Mesenchymal stem cell (in vitro differentiated cells and primary cell): Measurements from ENCODE around the gene CWF19L2.

Experiments
- DNase-seq: peaks from one replicate; pipeline ENCODE4 v3.0.0-alpha.2; 2013
- H2AFZ ChIP-seq: one replicate; pipeline ENCODE4 v1.6.1; 2013; ENCODE audit warnings: low read depth, mild to moderate bottlenecking, control low read depth, inconsistent platforms, low read length, moderate library complexity
- H2AK5ac ChIP-seq: 2 replicates; pipeline ENCODE4 v1.6.1; 2013; ENCODE audit warnings: low read length, moderate library complexity, mild to moderate bottlenecking, inconsistent platforms; ENCODE audit not compliant: severe bottlenecking
- H2BK120ac ChIP-seq: one replicate; pipeline ENCODE4 v1.6.1; 2013; ENCODE audit warnings: low read depth, mild to moderate bottlenecking, inconsistent platforms, low read length, moderate library complexity
- H2BK12ac ChIP-seq, 2 experiments: one replicate each; pipeline ENCODE4 v1.6.1; 2013; ENCODE audit warnings: inconsistent platforms in 2 of 2, low read length in 2 of 2, mild to moderate bottlenecking in 2 of 2, moderate library complexity in 2 of 2, control low read depth in 1 of 2
- H2BK15ac ChIP-seq: one replicate; pipeline ENCODE4 v1.6.1; 2013; ENCODE audit warnings: mild to moderate bottlenecking, low read depth, inconsistent platforms; ENCODE audit not compliant: poor library complexity, severe bottlenecking
- H2BK5ac ChIP-seq: 2 replicates; pipeline ENCODE4 v1.6.1; 2013; ENCODE audit warnings: low read depth, mild to moderate bottlenecking, low read length, control low read depth, inconsistent platforms; ENCODE audit not compliant: poor library complexity, severe bottlenecking
- H3K14ac ChIP-seq, 2 experiments: one replicate each; pipeline ENCODE4 v1.6.1; 2013; ENCODE audit warnings: inconsistent platforms in 2 of 2, low read length in 2 of 2, control low read depth in 1 of 2, mild to moderate bottlenecking in 1 of 2, moderate library complexity in 1 of 2
- H3K18ac ChIP-seq, 2 experiments: one replicate each; pipeline ENCODE4 v1.6.1; 2013; ENCODE audit warnings: inconsistent platforms in 2 of 2, low read length in 2 of 2, control low read depth in 1 of 2, low read depth in 1 of 2, mild to moderate bottlenecking in 1 of 2
- H3K23ac ChIP-seq, 2 experiments: one replicate each; pipeline ENCODE4 v1.6.1; 2013; ENCODE audit warnings: inconsistent platforms in 2 of 2, low read length in 2 of 2, mild to moderate bottlenecking in 2 of 2, moderate library complexity in 2 of 2, control low read depth in 1 of 2
- H3K27ac ChIP-seq: 2 replicates; pipeline ENCODE4 v1.5.1; 2013; ENCODE audit warnings: mild to moderate bottlenecking, moderate library complexity, low read length, control low read depth, inconsistent platforms; ENCODE audit not compliant: poor library complexity, severe bottlenecking
- H3K27me3 ChIP-seq, 2 experiments: 2 replicates each; pipeline versions ENCODE4 v1.6.1 to v1.7.0; 2013; ENCODE audit warnings: low read length in 2 of 2, mild to moderate bottlenecking in 2 of 2, moderate library complexity in 2 of 2, control low read depth in 1 of 2, inconsistent platforms in 1 of 2; ENCODE audit not compliant: control insufficient read depth in 1 of 2, insufficient read depth in 1 of 2
- H3K36me3 ChIP-seq, 2 experiments: 2 replicates each; pipeline versions ENCODE4 v1.6.1 to v1.7.0; 2013; ENCODE audit warnings: low read length in 2 of 2, control low read depth in 1 of 2, inconsistent platforms in 1 of 2, low read depth in 1 of 2, mild to moderate bottlenecking in 1 of 2; ENCODE audit not compliant: insufficient read depth in 2 of 2, control insufficient read depth in 1 of 2
- H3K4ac ChIP-seq, 2 experiments: one replicate each; pipeline ENCODE4 v1.6.1; 2013; ENCODE audit warnings: inconsistent platforms in 2 of 2, low read length in 2 of 2, mild to moderate bottlenecking in 2 of 2, moderate library complexity in 2 of 2, control low read depth in 1 of 2, low read depth in 1 of 2
- H3K4me1 ChIP-seq: 2 replicates; pipeline ENCODE4 v1.6.1; 2013; ENCODE audit warnings: low read depth, low read length, control low read depth; ENCODE audit not compliant: control insufficient read depth, insufficient read depth
- H3K4me2 ChIP-seq: 2 replicates; pipeline ENCODE4 v1.6.1; 2013; ENCODE audit warnings: low read length, mild to moderate bottlenecking, inconsistent platforms; ENCODE audit not compliant: poor library complexity, severe bottlenecking
- H3K4me3 ChIP-seq, 2 experiments: 2 replicates each; pipeline versions ENCODE4 v1.5.1 to v1.7.0; 2013; ENCODE audit warnings: low read length in 2 of 2, mild to moderate bottlenecking in 2 of 2, control low read depth in 1 of 2, low read depth in 1 of 2; ENCODE audit not compliant: insufficient read depth in 1 of 2
- H3K79me1 ChIP-seq: replicated peaks from 2 replicates; pipeline ENCODE4 v1.6.1; 2013; ENCODE audit warnings: mild to moderate bottlenecking, control low read depth, low read length, inconsistent platforms; ENCODE audit not compliant: poor library complexity, severe bottlenecking
- H3K9ac ChIP-seq: 2 replicates; pipeline ENCODE4 v1.7.0; 2013; ENCODE audit warnings: mild to moderate bottlenecking, low read length, moderate library complexity
- H3K9me3 ChIP-seq: 2 replicates; pipeline ENCODE4 v1.7.0; 2013; ENCODE audit warnings: mild to moderate bottlenecking, low read length; ENCODE audit not compliant: control insufficient read depth
- H4K8ac ChIP-seq: one replicate; pipeline ENCODE4 v1.6.1; 2013; ENCODE audit warnings: inconsistent platforms, mild to moderate bottlenecking, low read length, moderate library complexity
- H4K91ac ChIP-seq: one replicate; pipeline ENCODE4 v1.6.1; 2013; ENCODE audit warnings: mild to moderate bottlenecking, low read length, inconsistent platforms
- WGBS: methylation state at CpG from one replicate; pipeline ENCODE4 v1.1.7; 2013; ENCODE audit warnings: mixed read lengths; 5-methylcytosine and 5-hydroxymethylcytosine counted together

The CWF19L2 gene

GRCh38 chr11:107442715-107443215 is 14.9 kb downstream of the CWF19L2 start:
- Histone ChIP-seq H3K36me3 (peaks cover 7 to 63% of the 10 kb centered on the region in 2 experiments), H3K23ac (no peak overlapping the region), H3K79me1 (peaks cover 9% of the 10 kb centered on the region), H2AFZ (no peak overlapping the region), H3K4ac (no peak overlapping the region), H2BK120ac (no peak overlapping the region), H3K27me3 (no peaks in the 10 kb centered on the region), H2AK5ac (no peak overlapping the region), H3K4me2 (no peak overlapping the region), H2BK5ac (no peak overlapping the region), H2BK12ac (no peak overlapping the region), H3K4me3 (no peak overlapping the region), H4K8ac (no peak overlapping the region), H3K9ac (no peak overlapping the region), H3K18ac (no peak overlapping the region), H4K91ac (no peak overlapping the region), H3K9me3 (no peaks in the 10 kb centered on the region), H3K4me1 (no peaks in the 10 kb centered on the region), H2BK15ac (no peak overlapping the region), H3K27ac (no peak overlapping the region), H3K14ac (no peak overlapping the region)
- WGBS: no CpG with 5 or more reads among the region's 1 CpG
- no peak for DNase-seq

DNA sequence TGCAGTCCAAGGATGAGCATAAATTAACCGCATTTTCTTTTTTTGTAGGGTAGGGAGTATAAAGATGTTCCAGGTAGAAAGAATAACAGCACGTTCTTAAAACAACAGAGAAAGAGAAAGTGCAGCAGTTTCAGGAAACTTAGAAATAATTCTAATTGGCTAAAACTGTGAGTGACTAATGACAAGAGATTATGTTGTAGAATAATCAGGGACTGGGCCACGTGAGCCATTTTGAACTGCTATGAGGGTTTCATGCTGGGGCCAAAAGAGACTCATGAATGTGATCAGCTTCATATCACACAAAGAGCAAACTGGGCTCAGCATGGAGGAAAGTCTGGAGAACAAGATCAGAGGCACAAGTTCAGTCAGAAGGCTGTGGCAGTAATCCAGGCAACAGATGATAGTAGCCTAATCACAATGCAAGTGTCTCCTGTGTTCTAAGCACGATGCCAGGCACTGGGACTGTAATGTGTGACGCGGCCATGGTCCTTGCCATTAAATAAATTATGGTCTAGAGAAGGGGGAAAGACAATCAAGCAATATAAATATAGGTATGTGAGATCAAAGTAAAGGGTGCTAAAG is 17.9 kb downstream of the CWF19L2 start:
- no peak overlapping the region for H4K91ac ChIP-seq
- no peak for DNase-seq
- H3K18ac ChIP-seq: no peak overlapping the region
- no peak overlapping the region for H3K9ac ChIP-seq
- no peak overlapping the region for H2AFZ ChIP-seq
- no peak overlapping the region for H4K8ac ChIP-seq
- H3K14ac ChIP-seq: no peak overlapping the region
- no peak overlapping the region for H3K4me3 ChIP-seq
- H2BK12ac ChIP-seq: no peak overlapping the region
- no peaks in the 10 kb centered on the region for H3K4me1 ChIP-seq
- no peak overlapping the region for H3K4me2 ChIP-seq
- H2BK120ac ChIP-seq: no peak overlapping the region
- H3K9me3 ChIP-seq: no peaks in the 10 kb centered on the region
- peaks cover 2% of the 10 kb centered on the region for H3K79me1 ChIP-seq
- no peak overlapping the region for H3K4ac ChIP-seq
- no peak overlapping the region for H3K27ac ChIP-seq
- no peak overlapping the region for H3K23ac ChIP-seq
- H3K36me3 ChIP-seq: peaks cover 7 to 55% of the 10 kb centered on the region in 2 experiments
- H3K27me3 ChIP-seq: no peaks in the 10 kb centered on the region
- no peak overlapping the region for H2AK5ac ChIP-seq
- no peak overlapping the region for H2BK5ac ChIP-seq
- 91% methylated on average over 6 of the region's 6 CpGs for WGBS
- H2BK15ac ChIP-seq: no peak overlapping the region

- Histone ChIP-seq H3K27me3 (no peaks in the 10 kb centered on the region), H3K9ac (no peak overlapping the region), H3K23ac (no peak overlapping the region), H2BK120ac (no peak overlapping the region), H3K4ac (no peak overlapping the region), H2AK5ac (no peak overlapping the region), H2BK12ac (no peak overlapping the region), H2BK5ac (no peak overlapping the region), H3K4me1 (no peaks in the 10 kb centered on the region), H3K36me3 (peaks cover 7 to 48% of the 10 kb centered on the region in 2 experiments), H3K4me2 (no peak overlapping the region), H4K91ac (no peak overlapping the region), H2BK15ac (no peak overlapping the region), H3K79me1 (peaks cover 2% of the 10 kb centered on the region), H3K27ac (no peak overlapping the region), H3K18ac (no peak overlapping the region), H3K9me3 (no peaks in the 10 kb centered on the region), H3K14ac (no peak overlapping the region), H2AFZ (no peak overlapping the region), H3K4me3 (no peak overlapping the region), H4K8ac (no peak overlapping the region)
- DNase-seq: no peak
- no CpG with 5 or more reads among the region's 1 CpG for WGBS
Measured at GRCh38 chr11:107438148-107438547, 19.5 kb downstream of the CWF19L2 start.

DNA sequence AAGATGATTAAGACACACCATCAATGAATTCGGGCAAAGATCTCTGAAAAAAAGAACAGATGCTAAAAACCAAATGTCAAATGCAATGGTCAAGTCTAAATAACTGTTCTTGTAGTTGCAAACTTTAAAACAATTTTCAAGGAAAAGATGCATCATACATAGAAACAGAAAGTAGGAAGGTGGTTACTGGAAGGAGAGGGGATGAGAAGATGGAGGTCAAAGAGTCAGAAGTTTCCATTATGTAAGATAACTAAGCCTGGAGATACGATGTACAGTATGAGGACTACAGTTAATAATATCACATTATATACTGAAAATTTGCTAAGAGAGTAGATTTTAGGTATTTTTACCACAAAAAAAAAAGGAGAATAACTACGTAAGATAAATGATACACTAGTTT is 27.1 kb downstream of the CWF19L2 start:
- Histone ChIP-seq H3K14ac (no peak overlapping the region), H2BK5ac (no peak overlapping the region), H4K8ac (no peak overlapping the region), H3K4me3 (no peak overlapping the region), H3K4ac (no peak overlapping the region), H3K79me1 (peaks cover 2% of the 10 kb centered on the region), H2BK12ac (no peak overlapping the region), H3K4me2 (no peak overlapping the region), H3K18ac (no peak overlapping the region), H3K23ac (no peak overlapping the region), H2BK120ac (no peak overlapping the region), H3K36me3 (peaks cover 0 to 20% of the 10 kb centered on the region in 2 experiments), H4K91ac (no peak overlapping the region), H3K27ac (no peak overlapping the region), H3K27me3 (no peaks in the 10 kb centered on the region), H2AFZ (no peak overlapping the region), H3K9me3 (no peaks in the 10 kb centered on the region), H2AK5ac (no peak overlapping the region), H2BK15ac (no peak overlapping the region), H3K9ac (no peak overlapping the region), H3K4me1 (no peaks in the 10 kb centered on the region)
- WGBS: 100% methylated on average over 1 of the region's 3 CpGs
- DNase-seq: peak; percentile 6
